Right ventricle myocardium inferior (tissue), 1 donor: ENCODE results near the gene DYNC1I2. TPM values are rescaled to one million over a fixed set of nuclear protein-coding genes. Genes with fewer than 3 reads are reported as not detected.
"Not testable (repeated sequence)": the region's sequence is repeated elsewhere in the genome, so short reads cannot be mapped to it uniquely, and the experiment has no call there.

Experiments used
- ATAC-seq: fragments of 200-7000 bp; cut with Tn5 transposase; one replicate; pipeline ENCODE4 v1.9.1; 2020; ENCODE audit warnings: mild to moderate bottlenecking, moderate library complexity
- DNase-seq: peaks from one replicate; pipeline ENCODE4 v3.0.0; 2021; ENCODE audit errors: missing footprints
- intact Hi-C: fragments of 100-400 bp; cut with DNase I; formaldehyde crosslinking; loops from one replicate; pipeline ENCODE4 v1.11.0; 2022
- total RNA-seq: library from RNA; stranded (reverse); fragmentation: NEBNext Ultra II Directional; extraction: Animal tissue kit (Norgen Biotek cat#: 25700); gene quantifications from one replicate; pipeline ENCODE4 v1.2.1, GENCODE V29; 2021
- donor health status: DM: no; HTN: yes; CAD: no; lungs with severe emphysema.

Gene DYNC1I2
- total RNA-seq, 1 donor from 2014 or later = 73.5 TPM

DNA sequence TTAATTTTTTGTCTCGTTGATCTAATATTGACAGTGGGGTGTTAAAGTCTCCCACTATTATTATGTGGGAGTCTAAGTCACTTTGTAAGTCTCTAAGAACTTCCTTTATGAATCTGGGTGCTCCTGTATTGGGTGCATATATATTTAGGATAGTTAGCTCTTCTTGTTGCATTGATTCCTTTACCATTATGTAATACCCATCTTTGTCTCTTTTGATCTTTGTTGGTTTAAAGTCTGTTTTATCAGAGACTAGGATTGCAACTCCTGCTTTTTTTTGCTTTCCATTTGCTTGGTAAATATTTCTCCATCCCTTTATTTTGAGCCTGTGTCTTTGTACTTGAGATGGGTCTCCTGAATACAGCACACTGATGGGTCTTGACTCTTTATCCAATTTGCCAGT lies 71.5 kb downstream of the DYNC1I2 start:
- DNase-seq, ATAC-seq, intact Hi-C loops: not testable (repeated sequence)

DNA sequence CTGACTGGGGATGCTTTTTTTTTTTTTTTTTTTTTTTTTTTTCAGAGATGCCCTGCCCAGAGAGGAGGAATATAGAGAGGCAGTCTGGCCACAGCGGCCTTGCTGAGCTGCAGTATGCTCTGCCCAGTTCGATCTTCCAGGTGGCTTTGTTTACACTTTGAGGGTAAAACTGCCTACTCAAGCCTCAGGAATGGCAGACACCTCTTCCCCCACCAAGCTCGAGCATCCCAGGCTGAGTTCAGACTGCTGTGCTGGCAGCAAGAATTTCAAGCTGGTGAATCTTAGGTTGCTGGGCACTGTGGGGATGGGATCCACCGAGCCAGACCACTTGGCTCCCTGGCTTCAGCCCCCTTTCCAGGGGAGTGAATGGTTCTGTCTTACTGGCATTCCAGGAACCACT lies 73.9 kb downstream of the DYNC1I2 start:
- not testable (repeated sequence) for ATAC-seq

GRCh38 chr2:171762879-171763573 lies 75.8 kb downstream of the DYNC1I2 start:
- no peak for ATAC-seq
- no peak for DNase-seq
- intact Hi-C loops = no loop called here

More for the DNA sequence above, 73.9 kb downstream of the DYNC1I2 start:
- intact Hi-C loops, DNase-seq: not testable (repeated sequence)

DNA sequence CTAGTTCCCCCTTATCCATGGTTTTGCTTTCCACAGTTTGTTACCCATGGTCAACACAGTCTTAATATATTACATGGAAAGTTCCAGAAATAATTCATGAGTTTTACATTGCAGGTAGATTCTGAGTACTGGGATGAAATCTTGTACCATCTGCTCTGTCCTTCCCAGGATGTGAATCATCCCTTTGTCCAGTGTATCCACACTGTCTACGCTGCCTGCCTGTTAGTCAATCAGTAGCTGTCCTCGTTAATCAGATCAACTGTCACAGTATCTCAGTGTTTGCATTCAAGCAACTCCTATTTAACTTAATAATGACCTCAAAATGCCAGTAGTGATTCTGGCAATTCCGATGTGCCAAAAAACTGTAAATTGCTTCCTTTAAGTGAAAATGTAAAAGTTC lies 76.3 kb downstream of the DYNC1I2 start:
- ATAC-seq = no peak
- no peak for DNase-seq
- intact Hi-C loops = no loop called here

DNA sequence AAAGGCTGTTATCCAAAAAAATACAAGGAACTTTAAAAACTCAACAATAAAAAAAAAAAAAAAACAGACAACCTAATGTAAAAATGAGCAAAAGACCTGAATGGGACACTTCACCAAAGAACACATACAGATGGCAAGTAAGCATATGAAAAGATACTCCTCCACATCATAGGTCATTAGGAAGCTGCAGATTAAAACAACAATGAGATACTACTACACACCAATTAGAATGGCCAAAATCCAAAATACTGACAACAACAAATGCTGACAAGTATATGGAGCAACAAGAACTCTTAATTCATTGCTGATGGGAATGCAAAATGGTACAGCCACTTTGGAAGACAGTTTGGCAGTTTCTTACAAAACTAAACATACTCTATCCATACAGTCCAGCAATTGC lies 84.2 kb downstream of the DYNC1I2 start:
- intact Hi-C loops = no loop called here
- DNase-seq (no peak), ATAC-seq (no peak)

DNA sequence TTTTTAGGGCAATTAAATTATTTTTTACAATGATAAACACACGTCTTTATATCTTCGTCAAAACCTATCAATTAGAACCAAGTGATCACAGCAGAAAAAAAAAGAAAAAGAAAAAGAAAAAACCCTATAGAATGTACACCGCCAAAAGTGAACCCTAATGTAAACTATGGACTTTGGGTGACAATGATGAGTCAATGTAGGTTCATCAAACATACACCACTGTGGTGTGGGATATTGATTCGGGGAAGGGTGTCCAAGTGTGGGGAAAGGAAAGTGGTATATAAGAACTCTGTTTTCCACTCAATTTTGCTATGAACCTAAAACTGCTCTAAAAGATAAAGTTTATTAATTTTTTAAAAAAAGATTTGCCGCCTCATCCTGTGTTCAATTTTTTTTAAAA lies 85.1 kb downstream of the DYNC1I2 start:
- ATAC-seq = no peak
- DNase-seq = no peak
- intact Hi-C loops = no loop called here

DNA sequence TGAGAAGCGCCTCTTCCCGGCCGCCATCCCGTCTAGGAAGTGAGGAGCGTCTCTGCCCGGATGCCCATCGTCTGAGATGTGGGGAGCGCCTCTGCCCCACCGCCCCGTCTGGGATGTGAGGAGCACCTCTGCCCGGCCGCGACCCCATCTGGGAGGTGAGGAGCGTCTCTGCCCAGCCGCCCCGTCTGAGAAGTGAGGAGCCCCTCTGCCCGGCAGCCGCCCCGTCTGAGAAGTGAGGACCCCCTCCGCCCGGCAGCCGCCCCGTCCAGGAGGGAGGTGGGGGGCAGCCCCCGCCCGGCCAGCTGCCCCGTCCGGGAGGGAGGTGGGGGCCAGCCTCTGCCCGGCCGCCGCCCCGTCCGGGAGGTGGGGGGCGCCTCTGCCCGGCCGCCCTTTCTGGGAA lies 87.3 kb downstream of the DYNC1I2 start:
- DNase-seq, ATAC-seq, intact Hi-C loops: not testable (repeated sequence)

DNA sequence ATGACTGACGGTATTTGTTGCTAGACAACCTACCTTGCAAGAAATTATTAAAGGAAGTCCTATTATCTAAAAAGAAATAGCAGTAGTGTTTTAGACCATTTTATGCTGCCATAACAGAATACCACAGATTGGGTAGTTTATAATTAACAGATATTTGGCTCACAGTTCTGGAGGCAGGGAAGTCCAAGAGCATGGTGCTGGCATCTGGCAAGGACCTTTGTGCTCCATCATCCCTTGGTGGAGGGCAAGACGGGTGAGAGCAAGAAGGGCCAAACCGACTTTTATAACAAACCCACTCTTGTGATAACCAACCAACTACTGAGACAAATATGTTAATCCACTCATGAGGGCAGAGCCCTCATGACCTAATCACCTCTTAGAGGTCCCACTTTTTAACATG lies 91.2 kb downstream of the DYNC1I2 start:
- DNase-seq = no peak
- no peak for ATAC-seq

GRCh38 chr2:171785450-171785849 lies 98.2 kb downstream of the DYNC1I2 start:
- intact Hi-C loops = loop anchor here (10.0 kb wide), 1 partner anchor 329 kb away; no protein-coding TSS in a partner anchor
- DNase-seq (no peak), ATAC-seq (no peak)

More for the DNA sequence above, 91.2 kb downstream of the DYNC1I2 start:
- intact Hi-C loops = no loop called here

- intact Hi-C loops = loop anchor here (10.0 kb wide), 1 partner anchor 327 kb away; no protein-coding TSS in a partner anchor
- ATAC-seq (no peak), DNase-seq (peak; percentile 67)
These were observed 100.2 kb downstream of the DYNC1I2 start for GRCh38 chr2:171787333-171788072.

- ATAC-seq (no peak), DNase-seq (no peak)
- intact Hi-C loops = loop anchor here (10.0 kb wide), 1 partner anchor 326 kb away; no protein-coding TSS in a partner anchor
These were observed 101.2 kb downstream of the DYNC1I2 start for GRCh38 chr2:171788316-171788993.

- ATAC-seq (no peak), DNase-seq (no peak)
- intact Hi-C loops = loop anchor here (10.0 kb wide), 1 partner anchor 325 kb away; no protein-coding TSS in a partner anchor
These were observed 102.7 kb downstream of the DYNC1I2 start for GRCh38 chr2:171789956-171790355.

- intact Hi-C loops = no loop called here
- no peak for DNase-seq
These were observed 104.1 kb downstream of the DYNC1I2 start for GRCh38 chr2:171791361-171791760.

GRCh38 chr2:171792157-171792556 lies 104.9 kb downstream of the DYNC1I2 start:
- DNase-seq (no peak), ATAC-seq (no peak)
- intact Hi-C loops = no loop called here

More at GRCh38 chr2:171791361-171791760, 104.1 kb downstream of the DYNC1I2 start:
- ATAC-seq = peak; percentile 16

GRCh38 chr2:171792886-171793580 lies 105.8 kb downstream of the DYNC1I2 start:
- ATAC-seq (no peak), DNase-seq (no peak)
- intact Hi-C loops = no loop called here

- intact Hi-C loops = no loop called here
- ATAC-seq = no peak
- DNase-seq = no peak
These were observed 106.7 kb downstream of the DYNC1I2 start for GRCh38 chr2:171793691-171794678.

- DNase-seq (no peak), ATAC-seq (no peak)
- intact Hi-C loops = no loop called here
These were observed 107.6 kb downstream of the DYNC1I2 start for GRCh38 chr2:171794918-171795317.
